Activated naive CD4-positive, alpha-beta T cell (primary cell): ENCODE measurements around the gene TPM2.
A peak's percentile ranks its signal among the peaks of the same experiment; 100 is the strongest.

ENCODE experiments used
- DNase-seq, 4 experiments: peaks; one replicate each; lab custom pipeline; 2025; lab: John Stamatoyannopoulos, UW

Gene TPM2

GRCh38 chr9:35696520-35697215 is 6.9 kb upstream of the TPM2 start:
- DNase-seq, result peak in 2 of 4 experiments; percentile 14 to 23

DNA sequence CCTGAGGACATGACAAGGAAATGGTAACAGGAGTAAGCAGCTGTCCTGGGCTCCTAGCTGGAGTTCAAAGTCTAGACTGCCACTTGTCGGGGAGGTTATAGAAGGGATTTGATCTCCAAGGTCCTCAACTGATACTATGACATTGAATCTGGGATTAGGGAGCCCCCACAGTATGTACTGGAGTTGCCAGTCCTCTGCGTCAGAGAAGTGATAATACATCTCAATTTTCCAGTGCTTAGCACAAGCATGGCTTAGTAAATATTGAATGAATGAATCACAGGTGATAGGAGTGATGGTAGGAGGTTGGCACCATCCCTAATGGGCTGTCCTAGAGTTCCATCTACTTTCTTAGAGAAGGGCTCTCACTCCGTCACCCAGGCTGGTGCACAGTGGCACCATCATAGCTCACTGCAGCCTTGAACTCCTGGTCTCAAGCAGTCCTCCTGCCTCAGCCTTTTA is 6.2 kb upstream of the TPM2 start:
- no peak for DNase-seq

DNA sequence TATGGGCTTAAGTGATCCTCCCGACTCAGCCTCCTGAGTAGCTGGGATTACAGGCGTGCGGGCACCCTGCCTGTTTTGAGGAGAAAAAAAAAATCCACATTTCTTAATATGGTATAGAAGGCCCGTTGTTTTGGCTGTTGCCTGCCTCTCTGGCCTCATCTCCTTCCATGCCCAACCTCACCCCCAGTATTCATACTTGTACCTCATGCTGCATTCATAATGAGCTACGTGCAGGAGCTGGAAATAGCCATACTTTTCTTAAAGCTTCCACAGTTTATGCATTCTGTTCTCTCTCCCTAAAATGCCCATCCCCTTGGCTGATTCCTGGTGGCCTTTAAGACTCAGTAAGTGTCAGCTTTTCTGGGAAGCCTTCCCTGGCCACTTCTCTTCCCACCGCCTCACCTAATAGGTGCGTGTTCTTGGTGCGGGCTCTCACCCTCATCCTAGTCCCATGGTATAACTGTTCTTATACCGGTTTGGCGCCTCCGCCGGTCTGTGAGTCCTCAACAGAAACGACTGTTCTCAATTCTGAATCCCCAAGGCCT is 2.1 kb upstream of the TPM2 start:
- no peak for DNase-seq

GRCh38 chr9:35691334-35691650 is 1.6 kb upstream of the TPM2 start:
- no peak for DNase-seq

DNA sequence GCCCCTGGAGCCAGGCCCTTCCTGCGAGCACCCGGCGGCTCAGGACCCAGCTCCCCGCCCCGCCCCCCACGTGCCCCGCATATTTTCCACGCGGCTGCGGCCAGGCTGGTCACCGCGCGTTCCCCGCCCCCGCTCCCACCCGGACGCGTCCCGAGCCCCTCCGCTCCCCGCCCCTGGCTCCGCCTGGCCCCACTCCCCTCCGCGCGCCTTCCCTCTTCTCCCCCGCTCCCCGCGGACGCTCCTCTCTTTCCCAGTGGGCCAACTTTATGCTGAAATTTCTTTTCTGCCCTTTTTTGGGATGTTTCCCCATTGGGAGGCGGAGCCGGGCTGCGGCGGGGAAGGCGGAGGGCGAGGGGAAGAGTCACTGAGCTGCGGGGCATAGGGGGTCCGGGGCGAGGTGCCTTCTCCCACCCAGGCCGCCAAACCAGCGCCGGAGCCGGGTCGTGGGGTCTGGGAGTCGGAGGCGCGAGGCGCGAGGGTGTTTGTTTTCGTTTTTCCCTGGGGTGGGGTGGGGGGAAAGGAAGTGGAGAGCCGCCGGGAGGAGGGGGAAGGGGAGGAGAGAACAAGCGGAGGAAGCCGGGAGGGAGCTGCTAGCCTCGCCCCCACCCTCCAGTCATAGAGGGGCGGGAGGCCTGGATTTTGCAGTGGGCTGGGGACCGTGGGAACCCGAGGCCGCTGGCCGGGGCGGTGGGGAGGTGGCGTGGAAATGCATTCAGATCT is 1.0 kb upstream of the TPM2 start:
- peak in 1 of 4 experiments; percentile 21 for DNase-seq

- DNase-seq, result no peak
These were observed 529 bp upstream of the TPM2 start for GRCh38 chr9:35690294-35690613.

- DNase-seq, result no peak
These were observed 875 bp downstream of the TPM2 start for GRCh38 chr9:35688558-35689541.

GRCh38 chr9:35687972-35688557 is 1.7 kb downstream of the TPM2 start:
- DNase-seq, result no peak

DNA sequence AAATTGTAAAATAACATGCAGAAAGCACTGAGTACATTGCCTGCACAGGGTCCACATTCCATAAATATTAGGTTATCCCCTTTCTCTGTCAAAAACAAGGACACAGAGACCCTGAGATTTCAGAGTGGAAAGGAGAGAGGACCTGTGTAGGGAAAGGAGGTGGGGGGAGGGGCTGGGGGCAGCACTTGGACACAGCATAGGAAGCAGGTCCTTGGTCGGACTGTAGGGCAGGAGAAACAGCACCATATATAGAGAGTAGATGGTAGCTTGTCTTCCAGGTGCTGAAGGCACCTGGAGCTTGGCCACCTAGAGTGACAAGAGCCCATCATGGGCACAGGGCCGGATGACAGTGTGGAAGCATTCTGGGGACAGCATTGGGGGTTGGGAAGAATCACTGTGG is 2.4 kb downstream of the TPM2 start:
- no peak for DNase-seq

- no peak for DNase-seq
These were observed 3.2 kb downstream of the TPM2 start for GRCh38 chr9:35686222-35687203.

GRCh38 chr9:35685506-35685905 is 4.2 kb downstream of the TPM2 start:
- no peak for DNase-seq

DNA sequence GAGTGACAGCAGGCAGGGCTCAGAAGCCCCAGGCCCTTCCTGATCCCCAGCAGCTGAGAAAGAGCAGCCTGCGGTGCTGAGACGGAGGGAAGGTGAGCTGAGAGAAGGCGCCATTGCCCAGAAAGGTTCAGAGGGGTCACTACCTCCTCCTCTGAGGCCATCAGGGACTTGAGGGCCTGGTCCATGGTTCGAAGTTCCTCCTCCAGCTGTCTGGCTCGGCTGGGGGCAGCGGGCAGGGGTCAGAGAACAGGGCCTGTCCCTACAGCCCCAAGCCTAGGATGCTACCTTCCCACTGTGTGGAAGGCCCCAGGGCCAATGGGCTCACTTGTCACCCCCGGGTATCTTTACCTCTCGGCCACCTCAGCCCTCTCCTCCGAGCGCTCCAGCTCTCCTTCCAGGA is 4.8 kb downstream of the TPM2 start:
- DNase-seq, result no peak

DNA sequence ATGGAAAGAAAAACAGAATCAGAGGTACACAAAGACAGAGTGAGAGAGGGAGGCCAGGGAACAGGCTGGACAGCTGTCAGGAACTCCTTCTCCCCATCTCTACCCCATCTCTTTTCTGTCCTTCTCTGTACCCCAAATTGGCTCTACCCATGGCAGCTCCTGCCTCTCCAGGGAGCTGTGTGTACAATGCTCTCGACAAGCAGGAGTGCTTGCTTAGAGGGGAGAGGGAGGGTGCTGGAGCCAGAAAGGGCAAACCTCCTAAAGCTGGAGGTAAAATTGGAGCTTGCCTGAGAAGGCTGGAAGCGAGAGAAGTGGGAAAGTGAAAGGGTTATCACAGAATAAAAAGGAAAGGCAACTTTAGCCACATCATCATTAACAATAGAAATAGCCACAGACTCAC is 6.4 kb downstream of the TPM2 start:
- DNase-seq, result no peak

DNA sequence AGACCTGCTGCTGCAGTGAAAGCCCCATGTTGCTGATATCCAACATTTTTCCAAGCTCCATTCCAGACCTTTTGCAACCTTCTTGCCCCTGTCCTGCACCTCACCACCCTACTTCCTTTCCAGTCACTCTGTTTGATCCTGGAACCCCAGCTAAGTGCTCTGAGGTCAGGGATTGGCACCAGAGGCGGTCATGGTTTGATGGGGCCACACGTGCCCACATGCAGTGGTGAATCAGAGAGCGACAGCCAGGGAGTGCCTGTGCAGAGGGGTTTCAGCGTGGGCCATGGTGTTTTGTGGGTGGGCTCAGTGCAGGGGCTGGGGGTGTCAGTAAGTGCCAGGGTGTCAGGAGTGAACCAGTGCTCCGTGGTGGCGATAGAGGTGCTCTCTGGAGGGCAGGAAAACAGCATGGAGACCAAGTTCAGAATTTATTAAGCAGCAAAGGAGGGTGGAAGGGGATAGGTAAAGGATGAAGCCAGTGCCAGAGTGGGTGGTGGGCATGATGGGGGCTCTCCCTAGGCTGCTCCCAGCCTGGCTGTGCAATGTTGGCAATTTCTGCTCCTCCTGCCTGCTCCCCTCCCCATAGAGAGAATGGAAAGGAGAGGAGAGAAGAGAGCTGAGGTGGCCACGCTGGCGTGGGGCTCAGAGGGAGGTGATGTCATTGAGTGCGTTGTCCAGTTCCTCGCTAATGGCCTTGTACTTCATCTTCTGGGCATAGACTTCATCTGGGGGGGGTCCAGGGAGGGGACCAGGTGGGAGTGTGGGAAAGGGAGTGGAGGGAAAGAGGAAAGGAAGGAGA is 7.0 kb downstream of the TPM2 start:
- no peak for DNase-seq

- no peak for DNase-seq
These were observed 7.7 kb downstream of the TPM2 start for GRCh38 chr9:35682051-35682450.

- DNase-seq, result no peak
These were observed 8.3 kb downstream of the TPM2 start for GRCh38 chr9:35681341-35682002.

DNA sequence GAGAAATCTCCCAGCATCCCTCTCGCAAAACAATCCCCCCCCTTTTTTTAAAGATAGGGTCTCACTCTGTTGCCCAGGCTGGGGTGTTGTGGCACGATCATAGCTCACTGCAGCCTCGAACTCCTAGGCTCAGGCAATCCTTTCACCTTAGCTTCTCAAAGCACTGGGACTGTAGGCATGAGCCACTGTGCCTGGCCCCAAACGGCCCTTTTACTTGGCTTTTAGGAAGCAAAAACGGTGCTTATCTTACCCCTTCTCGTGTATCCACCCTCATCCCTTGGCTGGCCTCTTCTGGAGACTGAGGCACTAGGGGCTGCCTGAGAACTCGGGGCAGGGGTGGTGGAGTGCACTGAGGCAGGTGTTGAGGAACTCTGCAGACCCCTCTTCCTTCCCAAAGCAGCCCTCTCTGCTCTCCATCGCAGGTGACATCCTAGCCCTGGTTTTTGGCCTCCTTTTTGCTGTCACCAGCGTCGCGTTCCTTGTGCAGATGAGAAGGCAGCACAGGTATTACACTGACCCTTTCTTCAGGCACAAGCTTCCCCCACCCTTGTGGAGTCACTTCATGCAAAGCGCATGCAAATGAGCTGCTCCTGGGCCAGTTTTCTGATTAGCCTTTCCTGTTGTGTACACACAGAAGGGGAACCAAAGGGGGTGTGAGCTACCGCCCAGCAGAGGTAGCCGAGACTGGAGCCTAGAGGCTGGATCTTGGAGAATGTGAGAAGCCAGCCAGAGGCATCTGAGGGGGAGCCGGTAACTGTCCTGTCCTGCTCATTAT is 9.2 kb downstream of the TPM2 start:
- DNase-seq, result no peak

DNA sequence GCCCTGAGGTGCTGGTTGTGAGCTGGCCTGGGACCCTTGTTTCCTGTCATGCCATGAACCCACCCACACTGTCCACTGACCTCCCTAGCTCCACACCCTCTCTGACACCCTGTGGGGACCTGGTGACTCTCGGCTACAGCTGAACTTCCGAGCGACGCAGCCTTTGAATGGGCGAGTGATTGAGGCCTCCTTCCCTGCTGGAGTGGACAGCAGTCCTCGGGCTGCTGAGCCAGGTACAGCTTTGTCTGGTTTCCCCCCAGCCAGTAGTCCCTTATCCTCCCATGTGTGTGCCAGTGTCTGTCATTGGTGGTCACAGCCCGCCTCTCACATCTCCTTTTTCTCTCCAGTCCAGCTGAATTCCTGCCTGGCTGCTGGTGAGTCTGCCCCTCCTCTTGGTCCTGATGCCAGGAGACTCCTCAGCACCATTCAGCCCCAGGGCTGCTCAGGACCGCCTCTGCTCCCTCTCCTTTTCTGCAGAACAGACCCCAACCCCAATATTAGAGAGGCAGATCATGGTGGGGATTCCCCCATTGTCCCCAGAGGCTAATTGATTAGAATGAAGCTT is 9.9 kb downstream of the TPM2 start:
- DNase-seq, result no peak
